ENCODE data around the gene CARHSP1. TPM values are rescaled to one million over a fixed set of nuclear protein-coding genes. Genes with fewer than 3 reads are reported as not detected.

Gene CARHSP1
- total and polyA plus RNA-seq, 2 donors: 86.7 to 100 TPM

- H3K27me3 ChIP-seq (ENCODE audit: control insufficient read depth in 2 of 2, insufficient read depth in 1 of 2, low read length in 1 of 2): no peaks in the 10 kb centered on the region
- no peaks in the 10 kb centered on the region for H3K9me3 ChIP-seq (ENCODE audit: control insufficient read depth in 2 of 2, insufficient read depth in 1 of 2, low read length in 1 of 2)
- peaks cover 37 to 40% of the 10 kb centered on the region in 2 donors for H3K36me3 ChIP-seq (ENCODE audit: control insufficient read depth in 2 of 2, insufficient read depth in 2 of 2, low read length in 1 of 2)
- WGBS: 23% methylated on average over 6 of the region's 6 CpGs
- peak overlapping the region; percentile 34 to 81 for H3K27ac ChIP-seq (ENCODE audit: low read depth in 1 of 2, low read length in 1 of 2)
- H3K4me3 ChIP-seq (ENCODE audit: low read length in 2 of 2): no peak overlapping the region
- peaks cover 8 to 19% of the 10 kb centered on the region in 2 donors for H3K4me1 ChIP-seq (ENCODE audit: control insufficient read depth in 2 of 2, insufficient read depth in 2 of 2, low read length in 2 of 2)
- DNase-seq (ENCODE audit: low read depth in 6 of 9, low spot score in 9 of 9): peak in 8 of 9 donors; percentile 30 to 82 (median 50)
Observed at GRCh38 chr16:8816967-8817655, 51.7 kb downstream of the CARHSP1 start.

GRCh38 chr16:8814095-8814806, 54.6 kb downstream of the CARHSP1 start:
- H3K27me3 ChIP-seq (ENCODE audit: control insufficient read depth in 2 of 2, insufficient read depth in 1 of 2, low read length in 1 of 2): no peaks in the 10 kb centered on the region
- peaks cover 45 to 50% of the 10 kb centered on the region in 2 donors for H3K36me3 ChIP-seq (ENCODE audit: control insufficient read depth in 2 of 2, insufficient read depth in 2 of 2, low read length in 1 of 2)
- H3K27ac ChIP-seq (ENCODE audit: low read depth in 1 of 2, low read length in 1 of 2): no peak overlapping the region
- no peak for DNase-seq (ENCODE audit: low read depth in 6 of 9, low spot score in 9 of 9)
- WGBS: 95% methylated on average over 14 of the region's 14 CpGs
- H3K9me3 ChIP-seq (ENCODE audit: control insufficient read depth in 2 of 2, insufficient read depth in 1 of 2, low read length in 1 of 2): no peaks in the 10 kb centered on the region
- no peak overlapping the region for H3K4me3 ChIP-seq (ENCODE audit: low read length in 2 of 2)
- H3K4me1 ChIP-seq (ENCODE audit: control insufficient read depth in 2 of 2, insufficient read depth in 2 of 2, low read length in 2 of 2): peaks cover 8 to 19% of the 10 kb centered on the region in 2 donors

- H3K27me3 ChIP-seq (ENCODE audit: control insufficient read depth in 2 of 2, insufficient read depth in 1 of 2, low read length in 1 of 2): no peaks in the 10 kb centered on the region
- no peak overlapping the region for H3K27ac ChIP-seq (ENCODE audit: low read depth in 1 of 2, low read length in 1 of 2)
- 80% methylated on average over 12 of the region's 12 CpGs for WGBS
- H3K4me3 ChIP-seq (ENCODE audit: low read length in 2 of 2): no peak overlapping the region
- DNase-seq (ENCODE audit: low read depth in 6 of 9, low spot score in 9 of 9): no peak
- H3K36me3 ChIP-seq (ENCODE audit: control insufficient read depth in 2 of 2, insufficient read depth in 2 of 2, low read length in 1 of 2): peaks cover 62 to 63% of the 10 kb centered on the region in 2 donors
- peaks cover 8 to 9% of the 10 kb centered on the region in 2 donors for H3K4me1 ChIP-seq (ENCODE audit: control insufficient read depth in 2 of 2, insufficient read depth in 2 of 2, low read length in 2 of 2)
- no peaks in the 10 kb centered on the region for H3K9me3 ChIP-seq (ENCODE audit: control insufficient read depth in 2 of 2, insufficient read depth in 1 of 2, low read length in 1 of 2)
Observed at GRCh38 chr16:8812162-8812843, 56.5 kb downstream of the CARHSP1 start.

- 96% methylated on average over 11 of the region's 11 CpGs for WGBS
- Histone ChIP-seq H3K9me3 (ENCODE audit: control insufficient read depth in 2 of 2, insufficient read depth in 1 of 2, low read length in 1 of 2) (no peaks in the 10 kb centered on the region), H3K27me3 (ENCODE audit: control insufficient read depth in 2 of 2, insufficient read depth in 1 of 2, low read length in 1 of 2) (no peaks in the 10 kb centered on the region), H3K4me1 (ENCODE audit: control insufficient read depth in 2 of 2, insufficient read depth in 2 of 2, low read length in 2 of 2) (no peaks in the 10 kb centered on the region), H3K36me3 (ENCODE audit: control insufficient read depth in 2 of 2, insufficient read depth in 2 of 2, low read length in 1 of 2) (peaks cover 62 to 75% of the 10 kb centered on the region in 2 donors), H3K4me3 (ENCODE audit: low read length in 2 of 2) (no peak overlapping the region), H3K27ac (ENCODE audit: low read depth in 1 of 2, low read length in 1 of 2) (no peak overlapping the region)
- no peak for DNase-seq (ENCODE audit: low read depth in 6 of 9, low spot score in 9 of 9)
Observed at GRCh38 chr16:8808613-8809353, 60.0 kb downstream of the CARHSP1 start.

- no peak for DNase-seq (ENCODE audit: low read depth in 6 of 9, low spot score in 9 of 9)
- no peak overlapping the region for H3K27ac ChIP-seq (ENCODE audit: low read depth in 1 of 2, low read length in 1 of 2)
- H3K9me3 ChIP-seq (ENCODE audit: control insufficient read depth in 2 of 2, insufficient read depth in 1 of 2, low read length in 1 of 2): no peaks in the 10 kb centered on the region
- peaks cover 61 to 72% of the 10 kb centered on the region in 2 donors for H3K36me3 ChIP-seq (ENCODE audit: control insufficient read depth in 2 of 2, insufficient read depth in 2 of 2, low read length in 1 of 2)
- 98% methylated on average over 3 of the region's 3 CpGs for WGBS
- no peaks in the 10 kb centered on the region for H3K4me1 ChIP-seq (ENCODE audit: control insufficient read depth in 2 of 2, insufficient read depth in 2 of 2, low read length in 2 of 2)
- H3K27me3 ChIP-seq (ENCODE audit: control insufficient read depth in 2 of 2, insufficient read depth in 1 of 2, low read length in 1 of 2): no peaks in the 10 kb centered on the region
- H3K4me3 ChIP-seq (ENCODE audit: low read length in 2 of 2): no peak overlapping the region
Observed at GRCh38 chr16:8808009-8808408, 60.8 kb downstream of the CARHSP1 start.

GRCh38 chr16:8807189-8807588, 61.6 kb downstream of the CARHSP1 start:
- peaks cover 58 to 72% of the 10 kb centered on the region in 2 donors for H3K36me3 ChIP-seq (ENCODE audit: control insufficient read depth in 2 of 2, insufficient read depth in 2 of 2, low read length in 1 of 2)
- H3K4me3 ChIP-seq (ENCODE audit: low read length in 2 of 2): no peak overlapping the region
- 98% methylated on average over 5 of the region's 5 CpGs for WGBS
- H3K9me3 ChIP-seq (ENCODE audit: control insufficient read depth in 2 of 2, insufficient read depth in 1 of 2, low read length in 1 of 2): no peaks in the 10 kb centered on the region
- H3K4me1 ChIP-seq (ENCODE audit: control insufficient read depth in 2 of 2, insufficient read depth in 2 of 2, low read length in 2 of 2): no peaks in the 10 kb centered on the region
- H3K27ac ChIP-seq (ENCODE audit: low read depth in 1 of 2, low read length in 1 of 2): no peak overlapping the region
- DNase-seq (ENCODE audit: low read depth in 6 of 9, low spot score in 9 of 9): no peak
- no peaks in the 10 kb centered on the region for H3K27me3 ChIP-seq (ENCODE audit: control insufficient read depth in 2 of 2, insufficient read depth in 1 of 2, low read length in 1 of 2)

- Histone ChIP-seq H3K27ac (ENCODE audit: low read depth in 1 of 2, low read length in 1 of 2) (no peak overlapping the region), H3K27me3 (ENCODE audit: control insufficient read depth in 2 of 2, insufficient read depth in 1 of 2, low read length in 1 of 2) (no peaks in the 10 kb centered on the region), H3K4me3 (ENCODE audit: low read length in 2 of 2) (no peak overlapping the region), H3K9me3 (ENCODE audit: control insufficient read depth in 2 of 2, insufficient read depth in 1 of 2, low read length in 1 of 2) (no peaks in the 10 kb centered on the region), H3K36me3 (ENCODE audit: control insufficient read depth in 2 of 2, insufficient read depth in 2 of 2, low read length in 1 of 2) (peaks cover 57 to 72% of the 10 kb centered on the region in 2 donors), H3K4me1 (ENCODE audit: control insufficient read depth in 2 of 2, insufficient read depth in 2 of 2, low read length in 2 of 2) (no peaks in the 10 kb centered on the region)
- WGBS: 99% methylated on average over 13 of the region's 13 CpGs
- DNase-seq (ENCODE audit: low read depth in 6 of 9, low spot score in 9 of 9): no peak
Observed at GRCh38 chr16:8806272-8806983, 62.4 kb downstream of the CARHSP1 start.

- WGBS: 97% methylated on average over 6 of the region's 6 CpGs
- Histone ChIP-seq H3K4me3 (ENCODE audit: low read length in 2 of 2) (no peak overlapping the region), H3K27me3 (ENCODE audit: control insufficient read depth in 2 of 2, insufficient read depth in 1 of 2, low read length in 1 of 2) (no peaks in the 10 kb centered on the region), H3K9me3 (ENCODE audit: control insufficient read depth in 2 of 2, insufficient read depth in 1 of 2, low read length in 1 of 2) (no peaks in the 10 kb centered on the region), H3K27ac (ENCODE audit: low read depth in 1 of 2, low read length in 1 of 2) (no peak overlapping the region), H3K36me3 (ENCODE audit: control insufficient read depth in 2 of 2, insufficient read depth in 2 of 2, low read length in 1 of 2) (peaks cover 48 to 60% of the 10 kb centered on the region in 2 donors), H3K4me1 (ENCODE audit: control insufficient read depth in 2 of 2, insufficient read depth in 2 of 2, low read length in 2 of 2) (peaks cover 0 to under 1% of the 10 kb centered on the region in 2 donors)
- no peak for DNase-seq (ENCODE audit: low read depth in 6 of 9, low spot score in 9 of 9)
Observed at GRCh38 chr16:8804313-8804712, 64.5 kb downstream of the CARHSP1 start.
